Activated naive CD4-positive, alpha-beta T cell treated with anti-CD3 and anti-CD28 coated beads, Interleukin-2, amount 50 U/mL, for 72 hours (primary cell): ENCODE data around the gene FABP6. TPM values are rescaled to one million over a fixed set of nuclear protein-coding genes. Genes with fewer than 3 reads are reported as not detected.
A peak's percentile ranks its signal among the peaks of the same experiment; 100 is the strongest.

ENCODE experiments used
- ATAC-seq, 2 donors: fragments of 150-1000 bp; cut with Tn5 transposase; 2 replicates each; pipeline ENCODE4 v1.10.0; 2021; ENCODE audit warnings: mild to moderate bottlenecking in 2 of 2, moderate library complexity in 2 of 2
- DNase-seq, 2 donors: peaks; one replicate each; pipeline ENCODE4 v3.0.0; 2021 to 2022; ENCODE audit warnings: low spot score in 2 of 2
- H3K27ac Mint-ChIP-seq, 2 donors: one replicate each; pipeline ENCODE4 v1.8.0; 2022; ENCODE audit warnings: mild to moderate bottlenecking in 2 of 2, mixed read lengths in 2 of 2
- H3K36me3 Mint-ChIP-seq, 2 donors: one replicate each; pipeline ENCODE4 v1.8.0; 2022; ENCODE audit warnings: mixed read lengths in 2 of 2
- H3K9me3 Mint-ChIP-seq, 2 donors: one replicate each; pipeline ENCODE4 v1.8.0; 2022; ENCODE audit warnings: mixed read lengths in 2 of 2
- total RNA-seq, 2 donors: library from RNA; stranded (reverse); gene quantifications; one replicate each; pipeline ENCODE4 v1.2.3, GENCODE V29; 2022

The FABP6 gene
- total RNA-seq, 2 donors from 2014 or later, result not detected

DNA sequence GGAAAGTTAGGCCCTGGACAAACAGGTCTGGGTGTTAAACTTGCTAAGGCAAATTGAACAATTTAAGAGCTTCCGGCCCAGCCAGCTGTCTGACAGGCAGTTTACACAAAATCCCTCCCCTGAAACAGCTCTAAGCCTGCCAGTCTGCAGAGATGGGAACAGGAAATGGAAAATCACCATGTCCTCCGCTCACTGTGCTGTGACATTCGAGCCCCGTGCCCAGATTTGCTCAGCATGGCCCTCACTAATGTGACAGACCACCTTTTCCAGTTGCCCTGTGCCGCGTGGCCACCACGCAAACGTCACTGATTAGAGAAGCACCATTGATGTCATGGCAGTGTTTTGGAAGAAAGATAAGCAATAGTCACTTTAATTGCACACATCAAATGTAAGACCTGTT is 42.1 kb downstream of the FABP6 start:
- Mint-ChIP-seq H3K9me3 (no peaks in the 10 kb centered on the region), H3K27ac (peak overlapping the region in 1 of 2 donors; percentile 48), H3K36me3 (no peaks in the 10 kb centered on the region)
- no peak for DNase-seq
- peak; percentile 40 to 68 for ATAC-seq

DNA sequence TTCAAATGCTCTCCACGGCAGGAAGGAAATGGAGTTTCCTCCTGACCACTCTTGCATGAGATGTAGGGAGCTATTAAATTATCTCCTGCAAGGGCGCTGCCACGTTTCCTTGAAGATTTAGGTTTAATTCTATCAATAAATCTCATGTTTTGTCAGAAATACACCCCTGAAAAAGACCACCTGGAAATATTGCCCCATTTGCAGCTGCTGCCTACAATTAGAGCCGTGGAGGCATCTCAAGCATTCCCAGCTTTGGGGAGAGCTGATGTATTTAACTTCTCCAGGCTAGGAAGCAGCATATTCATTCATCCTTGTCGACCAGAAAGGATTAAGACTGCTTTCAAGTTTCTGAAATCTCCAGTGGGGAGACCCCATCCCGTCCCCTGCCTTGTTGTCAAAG is 42.5 kb downstream of the FABP6 start:
- DNase-seq, result no peak
- Mint-ChIP-seq H3K27ac (peak overlapping the region in 1 of 2 donors; percentile 48), H3K36me3 (no peaks in the 10 kb centered on the region), H3K9me3 (no peaks in the 10 kb centered on the region)
- ATAC-seq, result no peak

DNA sequence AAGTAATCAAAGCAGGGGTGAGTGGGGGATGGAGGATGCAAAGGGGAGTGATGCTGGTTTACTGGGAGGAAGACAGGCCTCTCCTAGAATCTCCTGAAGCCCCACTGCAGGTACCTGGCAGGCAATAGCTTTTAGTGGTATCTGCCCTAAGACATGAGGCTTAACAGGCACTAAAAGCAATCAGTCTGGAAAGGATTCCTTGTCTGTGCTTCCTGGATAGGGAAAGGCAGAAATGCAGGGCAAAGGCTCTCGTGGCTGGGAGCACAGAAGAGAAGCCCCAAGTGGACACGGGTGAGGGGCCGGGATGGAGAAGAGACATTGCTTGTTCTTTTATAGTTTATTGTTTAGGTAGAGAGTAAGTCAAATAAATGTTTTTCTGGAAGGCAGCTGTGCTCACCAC is 43.0 kb downstream of the FABP6 start:
- Mint-ChIP-seq H3K36me3 (no peaks in the 10 kb centered on the region), H3K27ac (no peak overlapping the region), H3K9me3 (no peaks in the 10 kb centered on the region)
- ATAC-seq (no peak), DNase-seq (no peak)

DNA sequence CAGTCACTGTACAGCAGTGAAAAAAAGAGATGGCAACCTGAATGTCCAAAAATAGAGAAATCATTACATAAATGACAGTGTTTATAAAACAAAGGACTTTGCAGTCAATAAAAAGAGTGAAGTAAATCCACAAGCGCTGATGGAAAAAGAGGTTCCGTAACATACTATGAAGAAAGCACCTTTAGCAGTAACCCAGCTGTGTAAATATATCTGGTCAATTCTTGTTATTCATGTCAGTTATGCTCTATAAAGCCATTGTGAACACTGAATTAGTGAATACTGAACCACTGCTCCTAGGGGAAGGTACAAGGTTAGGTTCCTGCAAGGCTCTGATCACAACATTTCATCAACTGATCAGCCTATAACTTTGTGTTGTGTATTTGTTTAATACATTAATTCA is 43.6 kb downstream of the FABP6 start:
- Mint-ChIP-seq H3K9me3 (no peaks in the 10 kb centered on the region), H3K27ac (no peak overlapping the region), H3K36me3 (no peaks in the 10 kb centered on the region)
- no peak for ATAC-seq
- DNase-seq, result no peak

DNA sequence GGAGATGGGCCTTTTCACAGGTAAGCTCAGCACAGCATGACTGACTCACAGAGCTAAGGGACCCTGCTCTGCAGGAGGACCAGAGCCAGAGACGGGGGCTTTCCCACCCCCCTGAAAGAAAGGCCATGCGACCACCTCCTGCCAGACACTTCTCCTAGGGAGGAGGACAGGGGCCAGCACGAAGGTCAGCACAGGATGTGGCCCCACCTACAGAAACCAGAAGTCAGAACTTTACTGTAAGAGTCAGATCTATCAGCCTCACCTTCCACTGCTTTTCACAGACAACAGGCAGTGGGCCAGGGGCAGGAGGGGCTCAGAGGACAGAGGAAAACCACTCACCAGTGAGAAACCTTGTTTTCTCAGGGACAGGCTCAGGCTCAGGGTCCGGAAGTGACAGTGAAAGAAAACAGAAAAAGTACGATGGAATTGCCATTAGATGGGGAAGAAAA is 45.2 kb downstream of the FABP6 start:
- ATAC-seq, result peak in 1 of 2 donors; percentile 52
- no peaks in the 10 kb centered on the region for H3K9me3 Mint-ChIP-seq

DNA sequence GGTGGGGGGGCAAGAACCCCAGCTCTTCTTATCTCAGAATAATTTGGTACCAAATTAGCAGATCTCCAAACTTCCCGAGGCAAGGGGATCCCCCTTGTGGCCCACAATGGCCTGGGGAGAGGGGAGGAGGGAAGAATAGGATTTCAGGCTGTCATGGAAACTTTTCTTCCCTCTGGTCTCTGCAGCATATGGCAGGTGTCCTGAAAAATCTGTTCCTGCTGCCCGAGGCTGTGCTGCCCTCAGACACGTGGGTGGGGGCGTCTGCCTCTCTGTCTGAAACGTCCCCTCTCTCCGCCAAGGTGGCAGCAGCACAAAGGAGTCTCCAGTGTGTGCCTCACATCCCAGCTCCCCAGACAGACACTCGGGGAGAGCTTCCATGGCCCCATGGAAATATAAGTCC is 49.0 kb downstream of the FABP6 start:
- no peak for ATAC-seq
- no peak for DNase-seq
- Mint-ChIP-seq H3K9me3 (no peaks in the 10 kb centered on the region), H3K27ac (no peak overlapping the region), H3K36me3 (no peaks in the 10 kb centered on the region)

More for the DNA sequence above, 45.2 kb downstream of the FABP6 start:
- Mint-ChIP-seq H3K27ac (peak overlapping the region; percentile 44 to 72), H3K36me3 (no peaks in the 10 kb centered on the region)
- DNase-seq, result no peak

DNA sequence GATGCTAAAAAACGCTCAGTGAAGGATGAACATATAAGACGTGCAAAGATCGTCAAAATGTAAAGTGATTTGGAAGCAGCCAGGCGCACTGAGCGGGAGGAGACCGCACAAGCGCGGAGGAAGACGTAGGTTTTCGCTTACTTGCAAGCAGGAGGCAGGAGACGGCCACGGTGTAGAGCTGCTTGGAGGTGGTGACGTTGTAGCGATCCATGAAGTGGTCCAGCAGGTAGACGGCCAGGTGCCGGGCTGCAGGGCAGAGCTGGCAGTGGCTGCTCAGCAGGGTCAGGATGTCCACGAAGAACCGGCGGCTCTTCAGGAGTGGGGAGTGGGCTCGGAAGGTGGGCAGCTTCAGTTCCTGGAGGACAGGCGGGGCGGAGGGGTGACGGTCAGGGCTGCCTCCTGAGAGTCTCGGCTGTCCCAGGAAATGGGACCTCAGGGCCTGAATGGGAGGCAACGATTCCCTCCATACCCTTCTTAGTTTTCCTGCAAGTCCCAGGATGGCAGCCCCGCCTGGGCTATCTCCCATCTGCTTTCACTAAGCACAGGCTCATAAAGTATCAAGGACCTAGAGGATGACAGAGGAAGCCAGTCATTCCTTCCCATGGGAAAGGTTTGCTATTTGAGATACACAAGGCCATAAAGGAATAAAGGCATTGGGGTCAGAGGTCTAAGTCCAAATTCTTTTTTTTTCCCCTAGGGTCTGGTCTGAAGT is 51.2 kb downstream of the FABP6 start:
- Mint-ChIP-seq H3K9me3 (no peaks in the 10 kb centered on the region), H3K27ac (no peak overlapping the region), H3K36me3 (no peaks in the 10 kb centered on the region)
- ATAC-seq (no peak), DNase-seq (no peak)

DNA sequence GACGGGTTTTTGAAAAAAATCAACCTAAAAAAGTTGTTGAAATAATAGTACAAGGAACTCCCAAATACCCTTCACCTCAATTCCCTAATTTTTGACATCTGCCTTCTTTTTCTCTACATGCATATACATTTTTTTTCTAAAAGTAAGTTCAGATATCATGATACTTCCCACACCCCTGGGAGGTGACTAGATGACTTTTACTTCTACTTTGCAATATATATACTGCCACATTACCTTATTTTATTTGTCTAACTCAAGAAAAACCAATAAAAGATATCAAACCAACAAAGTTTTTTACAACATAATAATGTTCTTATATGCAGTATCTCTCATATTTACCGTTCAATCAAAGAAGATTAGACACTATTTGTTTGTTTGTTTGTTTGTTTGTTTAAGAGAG is 52.0 kb downstream of the FABP6 start:
- Mint-ChIP-seq H3K9me3 (no peaks in the 10 kb centered on the region), H3K27ac (no peak overlapping the region), H3K36me3 (no peaks in the 10 kb centered on the region)
- no peak for DNase-seq
- no peak for ATAC-seq

DNA sequence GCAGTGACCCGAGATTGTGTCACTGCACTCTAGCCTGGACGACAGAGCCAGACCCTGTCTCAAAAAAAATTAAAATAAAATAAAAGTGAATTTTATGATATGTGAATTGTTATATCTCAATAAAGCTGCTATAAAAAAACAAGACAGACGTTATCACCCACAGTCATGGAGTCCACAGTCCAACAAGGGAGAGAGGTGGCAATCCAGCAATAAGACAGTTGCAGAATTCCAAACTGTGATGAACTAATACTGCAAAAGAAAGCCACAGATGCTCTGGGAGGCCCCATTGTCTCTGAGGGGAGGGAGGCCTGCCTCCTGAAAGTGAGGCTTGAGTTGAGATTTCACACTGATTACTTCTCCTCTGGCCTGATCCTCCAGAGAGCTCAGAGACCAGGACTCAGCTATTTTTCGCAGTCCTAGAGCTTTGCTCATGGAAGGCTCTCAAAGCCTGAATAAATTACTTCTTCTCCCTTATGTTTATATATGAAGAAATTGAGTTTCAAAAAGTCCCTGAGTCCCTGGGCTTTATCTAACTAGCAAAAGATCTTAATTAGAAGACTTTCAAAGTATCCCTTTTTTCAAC is 55.1 kb downstream of the FABP6 start:
- H3K9me3 Mint-ChIP-seq, result no peaks in the 10 kb centered on the region
- DNase-seq (no peak), ATAC-seq (no peak)
- H3K36me3 Mint-ChIP-seq, result no peaks in the 10 kb centered on the region
- H3K27ac Mint-ChIP-seq, result no peak overlapping the region

DNA sequence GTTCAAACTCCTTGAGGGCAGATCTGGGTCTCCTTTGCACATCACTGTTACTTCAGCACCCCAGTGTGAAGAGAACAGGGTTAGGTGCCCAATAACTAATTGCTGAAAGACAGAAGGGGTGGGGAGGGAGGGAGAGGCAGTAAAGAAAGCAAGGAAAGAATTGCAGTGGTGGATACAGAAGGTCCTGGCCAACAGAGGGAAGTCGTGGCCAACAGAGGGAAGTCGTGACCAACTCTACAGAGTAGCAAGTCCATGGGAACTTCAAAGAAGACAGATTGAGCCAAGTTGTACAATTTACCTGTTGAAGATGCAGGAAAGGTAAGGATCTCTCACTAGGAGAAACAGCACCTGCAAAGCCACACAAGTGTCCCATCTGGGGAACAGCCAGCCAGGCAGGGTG is 56.0 kb downstream of the FABP6 start:
- H3K27ac Mint-ChIP-seq, result no peak overlapping the region
- DNase-seq (no peak), ATAC-seq (no peak)
- H3K36me3 Mint-ChIP-seq, result no peaks in the 10 kb centered on the region
- H3K9me3 Mint-ChIP-seq, result no peaks in the 10 kb centered on the region

DNA sequence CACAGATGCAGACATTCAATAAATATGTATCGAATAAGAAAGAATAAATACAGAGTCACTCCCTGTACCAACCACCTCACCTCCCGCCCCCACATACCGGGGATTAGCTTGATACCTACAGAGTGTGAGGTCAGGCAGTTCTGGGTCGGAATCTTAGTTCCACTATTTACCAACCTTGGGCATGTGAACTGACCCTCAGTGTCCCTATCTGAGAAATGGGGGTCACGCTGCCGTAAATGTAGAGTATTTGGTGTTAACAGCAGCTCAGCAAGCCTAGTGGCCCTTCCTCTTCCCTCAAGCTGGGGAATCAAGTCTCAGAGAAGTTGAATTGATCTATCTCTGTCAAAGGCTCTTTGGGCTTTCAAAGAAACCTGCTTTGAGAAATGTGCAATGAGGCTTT is 57.6 kb downstream of the FABP6 start:
- DNase-seq, result no peak
- no peaks in the 10 kb centered on the region for H3K36me3 Mint-ChIP-seq
- H3K9me3 Mint-ChIP-seq, result no peaks in the 10 kb centered on the region
- ATAC-seq, result no peak
- peak overlapping the region in 1 of 2 donors; percentile 17 for H3K27ac Mint-ChIP-seq

DNA sequence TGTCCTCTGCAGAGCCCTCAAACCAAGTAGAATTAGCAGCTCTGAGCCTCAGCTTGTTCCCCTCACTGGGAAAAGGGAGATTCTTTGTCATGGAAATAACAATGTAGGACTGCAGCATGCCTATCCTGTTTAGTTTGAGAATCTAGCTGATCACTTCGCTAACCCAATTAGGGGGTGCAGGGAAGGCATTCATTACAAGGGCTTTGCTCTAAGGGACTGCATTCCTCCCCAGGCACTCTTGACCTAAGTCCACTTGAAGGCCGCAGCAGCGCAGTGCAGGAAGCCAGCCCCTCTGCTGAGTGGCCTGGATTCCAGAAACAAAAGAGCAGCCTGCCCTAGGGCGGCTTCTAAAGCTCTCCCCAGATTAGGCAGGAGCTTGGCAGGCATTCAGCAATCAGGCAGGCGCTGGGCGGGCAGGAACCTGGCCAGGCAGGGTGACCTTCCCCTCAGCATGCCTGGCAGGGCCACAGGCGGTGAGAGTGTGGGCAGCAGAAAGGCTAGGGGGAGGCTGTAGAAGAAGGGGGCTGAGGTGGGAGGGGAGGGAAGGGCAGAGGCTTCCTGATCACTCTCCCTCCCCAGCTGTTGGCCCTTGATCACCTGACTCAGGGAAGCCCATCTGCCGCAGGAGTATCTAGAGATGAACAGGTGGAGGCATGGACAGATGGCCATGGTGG is 58.2 kb downstream of the FABP6 start:
- Mint-ChIP-seq H3K36me3 (no peaks in the 10 kb centered on the region), H3K27ac (no peak overlapping the region), H3K9me3 (no peaks in the 10 kb centered on the region)
- DNase-seq, result no peak
- ATAC-seq, result no peak

Other genes starting within 250 kb of the FABP6 start
- gene TTC1, start 220.4 kb upstream of the FABP6 start, total RNA-seq, result 10 to 100 TPM; 42.8 to 54.8 TPM
- gene PWWP2A, start 110.1 kb upstream of the FABP6 start, total RNA-seq, result 10 to 100 TPM; 16.2 to 17.3 TPM
- under 1 TPM; 0.07 to 0.12 TPM for gene CCNJL, start 83.1 kb downstream of the FABP6 start, total RNA-seq
- not detected for gene C1QTNF2, start 141.1 kb downstream of the FABP6 start, total RNA-seq
- 1 to 10 TPM in 1 of 2 donors, under 1 TPM in 1; 0.82 to 1.1 TPM for gene FAM200C, start 170.5 kb downstream of the FABP6 start, total RNA-seq
- gene SLU7, start 189.6 kb downstream of the FABP6 start, total RNA-seq, result 10 to 100 TPM; 36.5 to 53.5 TPM
- gene PTTG1, start 192.3 kb downstream of the FABP6 start, total RNA-seq, result 100 to 1,000 TPM; 165 to 373 TPM